NCI-H82 (cell line): ENCODE data around the gene PRSS33.

ENCODE experiments used
- DNase-seq: peaks from one replicate; lab custom pipeline; 2025; lab: John Stamatoyannopoulos, UW

Gene PRSS33, protein sequence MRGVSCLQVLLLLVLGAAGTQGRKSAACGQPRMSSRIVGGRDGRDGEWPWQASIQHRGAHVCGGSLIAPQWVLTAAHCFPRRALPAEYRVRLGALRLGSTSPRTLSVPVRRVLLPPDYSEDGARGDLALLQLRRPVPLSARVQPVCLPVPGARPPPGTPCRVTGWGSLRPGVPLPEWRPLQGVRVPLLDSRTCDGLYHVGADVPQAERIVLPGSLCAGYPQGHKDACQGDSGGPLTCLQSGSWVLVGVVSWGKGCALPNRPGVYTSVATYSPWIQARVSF

DNA sequence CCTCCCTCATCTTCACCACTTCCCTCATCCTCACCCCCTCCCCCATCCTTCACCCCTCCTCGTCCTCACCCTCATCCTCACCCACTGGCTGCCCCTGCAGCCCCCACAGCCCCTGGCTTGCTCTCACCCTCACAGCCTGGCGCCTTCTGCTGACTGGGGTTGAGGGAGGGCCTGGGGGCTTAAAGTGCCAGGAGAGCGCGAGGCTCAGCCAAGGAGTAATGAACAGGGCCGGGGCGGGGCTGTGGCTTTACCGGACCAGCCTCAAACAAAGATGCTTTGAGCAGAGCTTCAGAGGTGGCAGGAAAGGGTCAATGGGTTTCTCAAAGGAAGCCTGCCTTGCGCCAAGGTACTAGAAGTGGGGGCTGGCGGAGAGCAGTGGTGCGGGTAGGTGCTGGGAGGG lies at the start of gene PRSS33:
Gene PRSS33, minus strand, starts transcription at position 155 of the 400 bp plus-strand sequence. CDS start 1,013 bp downstream, outside the sequence.
- no peak for DNase-seq

DNA sequence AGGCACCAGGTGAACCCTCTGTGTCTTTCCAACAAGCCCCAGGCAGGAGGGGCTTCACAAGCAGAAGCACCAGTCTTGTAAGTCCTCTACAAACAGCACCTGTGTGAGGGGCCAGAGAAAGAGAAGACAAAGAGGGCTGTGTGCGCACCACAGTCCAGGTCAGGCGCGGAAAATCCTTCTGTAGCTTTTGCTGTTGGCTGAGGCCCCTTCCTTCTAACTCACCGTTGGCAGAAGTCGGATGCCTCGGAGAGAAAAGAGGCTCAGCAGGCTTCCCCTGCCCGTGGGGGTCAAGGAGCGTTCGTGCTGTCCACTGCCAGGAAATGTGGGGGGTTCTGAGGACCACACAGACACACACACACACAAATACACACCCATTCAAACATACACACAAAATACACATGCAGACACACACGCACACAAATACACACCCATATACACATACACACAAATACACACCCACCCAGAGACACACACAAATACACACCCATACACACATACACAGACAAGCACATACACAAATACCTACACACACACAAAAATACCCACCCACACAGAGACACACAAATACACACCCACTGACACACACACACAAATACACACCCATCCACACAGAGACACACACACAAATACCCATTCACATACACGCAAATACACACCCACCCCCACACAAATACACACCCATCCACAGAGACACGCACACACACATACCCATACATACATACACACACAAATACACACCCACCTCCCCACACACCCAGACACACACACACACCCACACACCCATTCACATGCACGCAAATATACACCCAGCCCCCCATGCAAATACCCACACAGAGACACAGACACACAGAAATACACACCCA lies 49.5 kb upstream of the PRSS33 start:
- DNase-seq, result no peak

DNA sequence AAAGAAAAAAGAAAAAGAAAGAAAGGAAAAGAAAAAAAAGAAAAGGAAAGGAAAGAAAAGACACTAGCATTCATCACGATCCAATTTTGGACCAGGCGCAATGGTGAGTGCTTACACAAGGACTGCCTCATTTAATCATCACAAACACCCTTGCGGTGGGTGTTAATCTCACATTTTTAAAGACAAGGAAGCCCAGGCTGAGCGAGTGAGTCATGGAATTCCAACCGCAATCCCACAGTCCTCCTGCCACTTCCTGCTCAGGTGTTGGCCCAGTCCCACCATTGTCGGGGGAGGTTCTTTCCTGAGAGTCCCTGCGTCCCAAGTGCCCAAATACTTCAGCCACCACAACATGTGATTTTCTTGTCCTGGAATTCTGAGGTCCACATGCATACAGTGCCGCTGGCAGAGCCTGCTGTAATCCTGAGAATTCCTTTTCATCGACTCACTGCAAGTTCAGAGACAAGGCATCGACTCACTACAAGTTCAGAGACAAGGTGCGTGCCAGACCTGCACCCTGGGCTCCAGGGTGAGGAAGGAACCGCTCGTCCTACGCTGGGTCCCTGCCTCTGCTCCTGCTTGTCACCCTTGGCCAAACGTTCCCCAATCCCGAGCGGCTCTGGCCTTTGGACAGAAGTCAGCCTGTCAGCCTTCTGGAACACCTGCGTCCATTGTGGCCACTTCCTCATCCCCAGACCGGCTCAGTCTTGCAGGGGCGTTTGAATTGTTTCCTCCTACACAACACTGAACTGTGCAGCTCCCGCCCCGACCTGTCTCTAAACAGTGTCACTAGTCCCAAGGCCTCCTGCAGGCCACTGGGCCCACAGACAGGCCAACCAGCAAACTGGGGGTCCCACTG lies 48.5 kb upstream of the PRSS33 start:
- DNase-seq, result no peak

DNA sequence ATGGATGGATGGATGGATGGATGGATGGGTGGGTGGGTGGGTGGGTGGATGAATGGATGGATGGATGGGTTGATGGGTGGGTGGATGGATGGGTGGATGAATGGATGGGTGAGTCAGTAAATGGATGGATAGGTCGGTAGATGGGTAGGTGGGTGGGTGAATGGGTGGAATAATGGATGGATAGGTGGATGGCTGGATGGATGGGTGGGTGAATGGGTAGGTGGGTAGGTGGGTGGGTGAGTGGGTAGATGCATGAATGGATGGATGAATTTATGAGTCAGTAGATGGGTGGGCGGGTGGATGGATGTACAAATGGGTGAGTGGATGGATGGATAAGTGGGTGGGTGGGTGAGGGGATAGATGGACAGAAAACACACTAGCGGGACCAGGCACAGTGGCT lies 47.6 kb upstream of the PRSS33 start:
- DNase-seq, result no peak

DNA sequence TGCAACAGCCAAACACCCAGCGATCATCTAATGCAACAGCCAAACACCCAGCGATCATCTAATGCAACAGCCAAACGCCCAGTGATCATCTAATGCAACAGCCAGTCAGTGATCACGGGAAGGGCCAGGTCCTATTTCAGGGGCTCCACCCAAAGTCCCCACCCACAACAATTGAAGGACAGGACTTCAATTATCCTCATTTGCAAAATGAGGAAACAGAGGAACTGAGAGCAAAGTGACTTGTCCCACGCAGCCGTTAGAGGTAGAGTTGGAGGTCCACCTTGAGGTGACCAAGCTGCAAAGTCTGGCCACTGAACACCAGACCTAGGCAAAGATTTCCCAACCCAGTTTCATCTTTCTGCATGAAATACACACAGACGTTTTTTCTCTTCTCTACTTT lies 46.4 kb upstream of the PRSS33 start:
- no peak for DNase-seq

DNA sequence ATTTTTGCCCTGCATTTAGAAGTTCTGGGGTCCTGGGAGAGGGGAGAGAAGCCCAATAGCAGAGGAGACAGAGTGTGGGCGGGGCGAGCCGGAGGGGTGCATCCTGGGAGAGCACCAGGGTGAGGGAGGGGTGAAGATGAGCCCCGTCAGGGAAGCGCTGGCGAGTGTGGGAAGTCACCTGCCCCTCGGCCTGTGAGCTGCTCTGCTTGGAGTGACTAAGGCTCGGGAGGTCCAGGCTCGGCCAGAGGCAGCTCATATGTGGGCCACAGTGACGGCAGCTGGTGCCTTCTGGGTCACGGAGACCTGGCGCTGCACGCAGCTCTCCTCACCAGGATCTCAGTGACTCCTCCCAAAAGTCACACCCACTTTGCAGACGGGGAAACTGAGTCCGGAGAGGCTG lies 43.8 kb upstream of the PRSS33 start:
- no peak for DNase-seq

DNA sequence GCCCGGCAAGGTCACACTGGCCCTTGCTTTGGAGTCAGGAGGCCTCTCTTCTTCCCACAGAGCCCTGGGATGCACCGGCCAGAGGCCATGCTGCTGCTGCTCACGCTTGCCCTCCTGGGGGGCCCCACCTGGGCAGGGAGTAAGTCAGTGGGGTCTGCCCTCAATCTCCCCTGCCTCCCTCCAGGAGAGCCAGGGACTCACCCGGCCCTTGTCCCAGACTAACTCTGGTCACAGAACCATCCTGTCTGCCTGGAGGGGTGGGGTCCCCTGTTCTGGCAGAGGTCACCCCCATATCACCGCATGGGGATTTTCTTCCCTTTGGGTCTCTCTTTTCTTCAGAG lies 43.0 kb upstream of the PRSS33 start:
- DNase-seq, result no peak

DNA sequence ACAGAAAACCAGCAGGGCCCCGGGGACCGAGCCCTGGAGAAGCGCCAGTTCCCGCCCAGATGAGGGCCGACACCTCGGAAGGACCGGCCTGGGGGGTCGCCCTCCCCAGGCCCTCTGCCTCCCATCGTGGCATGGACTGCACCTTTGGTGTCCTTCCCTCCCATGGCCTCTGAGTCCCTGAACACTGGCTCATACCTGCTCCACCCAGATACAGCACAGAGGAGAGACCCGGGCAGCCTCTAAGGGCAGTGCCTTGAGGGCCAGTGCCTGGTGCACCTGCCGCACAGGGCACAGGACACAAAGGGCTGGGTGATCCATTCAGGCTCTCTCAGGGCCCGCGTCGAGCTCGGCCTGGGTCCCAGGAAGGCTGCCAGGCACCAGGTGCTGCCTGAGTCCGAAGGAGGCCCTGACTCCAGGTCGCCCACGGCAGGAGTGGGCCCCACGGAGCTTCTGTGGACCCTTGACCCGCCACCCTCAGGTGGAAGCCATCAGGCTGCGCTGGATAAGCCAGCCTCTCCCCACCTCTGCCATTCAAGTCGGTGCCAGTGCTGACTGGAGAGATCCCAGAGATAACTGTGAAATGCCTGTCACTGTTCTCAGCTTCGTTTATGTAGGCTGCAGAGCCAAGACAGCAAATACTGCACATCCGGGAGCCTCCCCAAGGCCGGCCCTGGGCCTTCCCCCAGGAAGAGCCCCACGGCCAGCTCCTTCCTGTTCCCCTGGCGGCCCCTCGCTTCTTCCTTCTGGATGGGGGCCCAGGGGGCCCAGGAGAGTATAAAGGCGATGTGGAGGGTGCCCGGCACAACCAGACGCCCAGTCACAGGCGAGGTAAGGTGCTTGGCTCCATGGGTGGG lies 42.4 kb upstream of the PRSS33 start, which contains the start of gene ZG16B:
Gene ZG16B, plus strand, starts transcription at position 803 of the 854 bp plus-strand sequence. CDS start 139 bp downstream, outside the sequence.
- DNase-seq, result no peak

DNA sequence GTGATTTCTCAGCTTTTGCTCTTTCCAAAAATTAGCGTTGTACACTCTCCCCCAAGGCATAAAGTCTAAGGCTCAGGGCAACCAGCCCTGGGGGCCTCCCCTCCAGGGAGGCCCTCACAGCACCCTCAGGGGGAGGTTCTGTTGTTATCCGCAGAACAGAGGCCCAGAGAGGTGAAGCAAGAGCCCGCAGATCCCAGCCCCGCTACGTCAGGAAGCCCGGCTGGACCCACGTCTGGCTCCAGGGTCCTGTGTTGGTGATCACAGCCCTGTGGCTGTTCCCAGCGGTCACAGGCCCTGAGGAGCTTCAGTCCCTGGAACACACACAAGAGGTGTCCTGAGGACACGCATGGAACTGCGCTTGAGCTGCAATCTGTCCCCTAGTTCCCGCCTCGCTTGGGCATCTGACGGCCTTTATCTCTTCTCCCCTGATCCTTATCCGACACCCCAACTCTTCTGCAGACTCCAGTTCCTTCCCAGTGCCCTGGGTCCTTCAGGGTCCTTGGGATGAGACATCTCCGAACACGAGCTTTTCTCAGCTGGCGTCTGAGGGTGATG lies 41.6 kb upstream of the PRSS33 start:
- DNase-seq, result no peak

DNA sequence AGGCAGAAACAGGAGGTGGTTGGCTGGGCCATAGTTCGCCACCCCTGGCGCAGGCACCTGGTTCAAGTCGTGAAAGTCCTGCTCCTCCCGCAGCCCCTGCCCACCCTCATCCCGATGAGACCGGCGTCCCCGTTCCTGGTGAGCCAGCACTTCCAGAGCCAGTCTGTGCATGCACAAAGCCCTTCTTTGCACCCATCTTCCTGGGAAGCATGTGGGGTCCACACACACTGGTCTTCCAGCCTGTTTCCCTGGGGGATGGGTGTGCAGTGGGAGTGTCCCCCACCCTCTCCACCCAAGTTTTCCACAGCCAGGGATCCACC lies 41.1 kb upstream of the PRSS33 start:
- no peak for DNase-seq

DNA sequence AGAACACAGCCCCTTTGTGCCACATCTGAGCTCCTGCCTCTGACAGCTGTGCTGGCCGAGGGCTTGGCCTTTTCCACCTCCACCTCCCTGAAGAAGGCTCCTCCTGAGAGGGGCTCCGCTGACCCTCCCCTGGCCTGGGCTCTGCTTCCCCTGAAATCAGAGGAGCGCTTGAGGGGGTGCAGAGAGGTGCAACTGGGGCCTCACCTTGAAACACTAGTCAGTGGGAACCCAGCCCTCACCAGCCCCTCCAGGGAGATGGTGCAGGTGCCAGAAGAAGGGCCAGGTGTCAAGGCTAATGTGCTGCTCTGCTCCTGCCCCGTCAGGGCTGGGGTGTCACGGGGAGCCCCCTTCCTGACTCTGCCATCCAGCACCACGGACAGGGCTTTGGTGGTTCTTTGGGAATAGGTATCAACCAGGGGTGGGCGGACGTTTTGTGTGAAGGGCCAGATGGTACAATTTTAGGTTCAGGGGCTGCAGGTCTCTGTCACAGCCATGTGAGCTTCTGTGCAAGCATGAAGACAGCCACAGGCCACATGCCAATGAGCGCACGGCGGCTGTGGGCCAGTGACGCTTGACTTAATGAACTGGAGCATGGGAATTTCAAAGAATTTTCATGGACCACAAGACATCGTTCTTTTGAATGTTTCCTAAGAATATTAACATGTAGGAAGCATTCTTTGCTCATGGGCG lies 40.6 kb upstream of the PRSS33 start:
- no peak for DNase-seq

DNA sequence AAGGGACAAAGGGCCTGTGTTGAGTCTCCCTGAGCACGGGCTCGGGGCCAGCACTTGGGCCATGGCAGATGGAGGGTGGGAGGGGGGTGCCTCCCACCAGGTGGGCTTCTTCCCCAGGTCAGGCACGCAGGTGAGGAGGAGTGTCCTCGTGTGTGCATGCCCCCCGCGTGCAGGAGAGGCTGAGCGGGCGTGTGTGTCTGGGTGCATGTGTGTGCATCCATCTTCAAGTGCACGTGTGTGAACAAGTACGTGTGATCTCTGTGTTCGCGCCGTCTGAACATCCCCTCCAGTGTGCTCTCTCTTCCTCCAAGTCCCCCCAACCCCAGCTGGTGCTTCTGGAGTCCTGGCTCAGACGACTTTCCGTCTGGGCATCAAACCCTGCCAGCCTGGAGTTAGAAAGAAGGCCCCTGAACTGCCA lies 40.0 kb upstream of the PRSS33 start:
- no peak for DNase-seq

DNA sequence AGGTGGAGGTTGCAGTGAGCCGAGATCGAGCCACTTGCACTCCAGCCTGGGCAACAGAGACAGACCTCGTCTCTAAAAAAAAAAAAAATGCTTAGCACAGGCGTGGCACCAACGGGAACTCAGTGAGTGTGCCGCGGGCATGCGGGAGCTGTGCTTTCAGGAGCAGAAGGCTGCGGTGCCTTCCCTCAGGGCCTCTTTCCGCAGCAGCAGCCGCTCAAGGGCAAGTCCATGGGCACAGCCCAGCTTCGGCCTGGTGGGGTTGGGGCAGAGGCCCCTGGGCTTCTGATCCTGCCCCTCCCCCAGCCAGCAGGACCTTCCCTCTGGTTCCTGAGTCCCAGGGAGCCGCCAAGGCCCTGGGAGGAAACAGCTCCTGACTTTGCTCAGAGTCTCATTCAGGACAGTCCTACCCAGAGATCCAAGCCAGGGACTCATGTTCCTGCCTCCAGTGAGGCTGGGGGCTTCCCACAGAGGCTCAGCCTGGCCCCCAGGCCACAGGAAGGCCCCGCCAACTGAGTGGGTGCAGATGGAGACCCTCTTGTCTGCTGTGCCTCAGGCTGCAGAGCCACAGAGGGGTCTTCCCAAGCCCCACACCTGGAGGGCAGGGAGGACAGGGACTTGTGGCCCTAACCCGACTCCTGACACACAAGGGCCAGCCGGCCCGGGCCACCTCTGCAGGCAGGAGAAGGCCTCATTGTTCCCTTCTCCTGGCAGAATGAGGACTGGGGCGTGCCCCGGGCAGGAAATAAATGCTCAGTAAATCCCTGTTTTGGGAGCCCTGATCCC lies 39.4 kb upstream of the PRSS33 start:
- DNase-seq, result no peak

DNA sequence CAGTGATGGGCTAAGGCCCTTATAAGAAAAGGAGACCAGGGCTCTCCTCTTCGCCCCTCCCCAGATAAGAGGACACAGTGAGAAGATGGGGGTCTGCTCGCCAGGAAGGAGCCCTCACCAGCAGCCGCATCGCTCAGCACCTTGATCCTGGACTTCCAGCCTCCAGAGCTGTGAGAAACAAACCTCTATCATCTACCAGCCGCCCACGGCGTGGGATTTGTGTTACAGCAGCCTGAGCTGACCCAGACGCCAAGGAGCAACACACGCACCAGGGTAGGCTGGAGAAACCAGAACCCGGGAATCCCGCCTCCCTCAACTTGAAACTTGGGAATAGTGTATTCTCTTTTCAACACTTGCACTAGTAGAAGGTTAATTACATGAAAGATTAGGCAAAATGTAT lies 38.5 kb upstream of the PRSS33 start:
- DNase-seq, result peak; percentile 24

DNA sequence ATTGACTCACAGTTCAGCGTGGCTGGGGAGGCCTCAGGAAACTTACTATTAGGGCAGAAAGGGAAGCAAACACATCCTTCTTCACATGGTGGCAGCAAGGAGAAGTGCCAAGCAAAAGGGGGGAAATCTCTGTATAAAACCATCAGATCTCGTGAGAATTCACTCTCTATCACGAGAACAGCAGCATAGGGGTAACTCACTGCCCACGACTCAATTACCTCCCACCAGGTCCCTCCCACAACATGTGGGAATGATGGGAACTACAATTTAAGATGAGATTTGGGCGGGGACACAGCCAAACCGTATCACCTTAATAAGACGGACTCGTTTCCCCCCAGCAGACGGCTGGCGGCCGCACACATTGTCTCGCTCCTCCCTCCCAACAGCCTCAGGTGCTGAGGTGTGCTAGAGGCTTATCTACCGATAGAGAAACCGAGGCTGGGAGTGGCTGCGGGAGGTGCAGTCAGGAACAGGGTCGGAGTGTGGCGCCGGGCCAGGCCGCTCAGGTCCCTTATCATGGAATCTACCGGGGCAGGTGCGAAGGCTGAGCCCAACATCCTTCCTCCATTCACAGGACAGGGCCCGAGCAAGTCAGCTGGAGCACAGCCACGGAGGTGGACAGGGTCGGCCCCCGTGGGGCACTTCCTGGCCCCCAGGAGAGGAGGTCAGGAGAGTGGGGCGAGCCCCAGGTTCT lies 37.8 kb upstream of the PRSS33 start:
- DNase-seq, result no peak

DNA sequence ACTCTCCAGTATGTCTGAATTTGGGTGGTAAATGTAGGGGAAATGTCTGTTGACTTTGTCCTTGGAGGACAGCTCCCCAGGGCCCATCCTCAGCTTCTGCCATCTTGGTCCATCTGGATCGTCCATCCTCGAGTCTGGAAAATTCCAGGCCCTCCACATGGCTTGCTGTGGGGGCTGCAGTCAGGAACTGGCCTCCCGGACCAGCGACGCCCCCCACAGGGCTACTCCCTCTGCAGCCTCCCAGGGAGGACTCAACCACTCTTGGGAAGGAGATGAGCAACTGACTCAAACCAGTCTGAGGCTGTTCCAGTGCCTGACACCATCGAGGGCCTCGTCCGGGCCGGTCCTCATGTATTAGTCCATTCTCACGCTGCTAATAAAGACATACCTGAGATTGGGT lies 37.3 kb upstream of the PRSS33 start:
- DNase-seq, result no peak

DNA sequence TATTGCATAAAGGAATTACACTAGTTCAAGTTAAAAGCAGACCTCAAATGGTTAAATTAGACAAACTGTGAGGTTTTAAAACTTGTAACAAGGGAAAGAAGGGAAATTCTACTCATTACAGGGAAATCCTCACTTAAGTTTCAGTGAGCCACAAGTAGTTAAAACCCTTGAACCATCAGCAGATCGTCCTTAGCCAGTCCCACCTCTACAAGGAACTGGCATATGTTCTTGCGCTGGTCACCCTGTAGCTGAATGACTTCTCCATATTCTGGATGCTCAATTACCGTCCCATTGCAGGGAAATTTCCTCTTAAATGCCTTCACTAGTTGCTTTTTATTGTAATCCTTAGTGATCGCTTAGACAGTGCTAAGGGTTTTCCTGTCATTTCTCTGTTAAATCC lies 35.1 kb upstream of the PRSS33 start:
- no peak for DNase-seq

DNA sequence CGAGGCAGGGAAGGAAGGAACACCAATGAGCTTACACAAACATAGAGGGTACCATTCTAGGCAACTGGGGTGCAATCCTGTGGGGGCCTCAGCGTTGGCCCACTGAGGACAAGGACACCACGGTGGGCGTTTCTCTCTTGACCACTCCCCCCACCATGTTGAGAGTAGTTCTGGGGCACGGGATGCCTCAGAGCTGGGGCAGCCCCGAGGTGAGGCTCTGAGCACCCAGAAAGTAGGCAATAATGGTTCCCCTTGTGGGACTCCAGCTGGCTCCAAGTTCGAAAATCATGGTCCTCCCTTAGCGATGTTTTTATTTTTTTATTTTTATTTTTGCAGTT lies 34.8 kb upstream of the PRSS33 start:
- no peak for DNase-seq

DNA sequence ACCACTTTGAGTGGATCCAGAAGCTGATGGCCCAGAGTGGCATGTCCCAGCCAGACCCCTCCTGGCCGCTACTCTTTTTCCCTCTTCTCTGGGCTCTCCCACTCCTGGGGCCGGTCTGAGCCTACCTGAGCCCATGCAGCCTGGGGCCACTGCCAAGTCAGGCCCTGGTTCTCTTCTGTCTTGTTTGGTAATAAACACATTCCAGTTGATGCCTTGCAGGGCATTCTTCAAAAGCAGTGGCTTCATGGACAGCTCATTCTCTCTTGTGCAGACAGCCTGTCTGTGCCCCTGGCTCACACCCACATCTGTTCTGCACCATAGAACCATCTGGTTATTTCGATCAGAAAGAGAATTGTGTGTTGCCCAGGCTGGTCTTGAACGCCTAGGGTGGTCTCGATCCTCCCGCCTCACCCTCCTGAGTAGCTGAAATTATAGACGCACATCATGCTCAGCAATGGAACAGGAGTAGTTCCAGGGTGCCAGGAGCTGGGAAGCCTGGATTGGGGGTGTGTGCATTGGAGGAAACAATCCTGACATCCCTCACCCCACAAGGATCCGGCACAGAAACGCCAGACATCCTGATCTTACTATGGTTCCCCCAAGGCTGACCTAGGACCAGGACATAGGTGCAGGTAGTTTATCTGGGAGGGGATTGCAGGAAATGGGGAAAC lies 34.3 kb upstream of the PRSS33 start:
- DNase-seq, result no peak
